GM19467 (cell line): Measurements from ENCODE around the gene MZT2A.
"Not testable (repeated sequence)": the region's sequence is repeated elsewhere in the genome, so short reads cannot be mapped to it uniquely, and the experiment has no call there.

Source experiments
- ATAC-seq: cut with Tn5 transposase; IDR thresholded peaks from one replicate; pipeline ENCODE4 v1.9.1; 2021; ENCODE audit warnings: mild to moderate bottlenecking, moderate library complexity; ENCODE audit not compliant: unreplicated experiment

MZT2A gene

GRCh38 chr2:131492015-131492417, at the start of gene MZT2A:
TSS of gene MZT2A (minus strand) at chr2:131492397. CDS start at chr2:131492376, 21 bp downstream.
- ATAC-seq, result peak; percentile 13

- not testable (repeated sequence) for ATAC-seq
Observed at GRCh38 chr2:131538856-131539255, 46.7 kb upstream of the MZT2A start.

- not testable (repeated sequence) for ATAC-seq
Observed at GRCh38 chr2:131536841-131537240, 44.6 kb upstream of the MZT2A start.

GRCh38 chr2:131535951-131536826, 44.0 kb upstream of the MZT2A start:
- not testable (repeated sequence) for ATAC-seq

GRCh38 chr2:131535526-131535925, 43.3 kb upstream of the MZT2A start:
- no peak for ATAC-seq

GRCh38 chr2:131534965-131535364, 42.8 kb upstream of the MZT2A start:
- ATAC-seq, result not testable (repeated sequence)

GRCh38 chr2:131534317-131534672, 42.1 kb upstream of the MZT2A start:
- not testable (repeated sequence) for ATAC-seq

GRCh38 chr2:131533609-131534316, 41.6 kb upstream of the MZT2A start:
- not testable (repeated sequence) for ATAC-seq

GRCh38 chr2:131532723-131533608, 40.8 kb upstream of the MZT2A start:
- ATAC-seq, result not testable (repeated sequence)

GRCh38 chr2:131531547-131532185, 39.5 kb upstream of the MZT2A start:
- not testable (repeated sequence) for ATAC-seq

GRCh38 chr2:131530626-131531344, 38.6 kb upstream of the MZT2A start:
- ATAC-seq, result not testable (repeated sequence)

GRCh38 chr2:131529864-131530445, 37.8 kb upstream of the MZT2A start:
- ATAC-seq, result not testable (repeated sequence)

GRCh38 chr2:131528981-131529863, 37.0 kb upstream of the MZT2A start:
- ATAC-seq, result peak; percentile 62

GRCh38 chr2:131527131-131528001, 35.2 kb upstream of the MZT2A start, which contains the start of gene CCDC74A:
TSS of gene CCDC74A (plus strand) at chr2:131527888. CDS start at chr2:131527971, 83 bp downstream.
- peak; percentile 89 for ATAC-seq

GRCh38 chr2:131525256-131525655, 33.1 kb upstream of the MZT2A start:
- not testable (repeated sequence) for ATAC-seq

- no peak for ATAC-seq
Observed at GRCh38 chr2:131521961-131522781, 30.0 kb upstream of the MZT2A start.
